ENCODE measurements around the gene KLHL14.
"Not testable (repeated sequence)": the region's sequence is repeated elsewhere in the genome, so short reads cannot be mapped to it uniquely, and the experiment has no call there.

KLHL14 gene

GRCh38 chr18:32772581-32773381, at the start of gene KLHL14:
TSS of gene KLHL14 (minus strand) at chr18:32773023. CDS start at chr18:32770591, 2,432 bp downstream.
- DNase-seq (ENCODE audit: low spot score) = peak; percentile 59

GRCh38 chr18:32822197-32822596, 49.4 kb upstream of the KLHL14 start:
- no peak for DNase-seq (ENCODE audit: low spot score)

- DNase-seq (ENCODE audit: low spot score) = peak; percentile 18
Observed at GRCh38 chr18:32815881-32816280, 43.1 kb upstream of the KLHL14 start.

GRCh38 chr18:32812342-32812741, 39.5 kb upstream of the KLHL14 start:
- no peak for DNase-seq (ENCODE audit: low spot score)

- no peak for DNase-seq (ENCODE audit: low spot score)
Observed at GRCh38 chr18:32810314-32810713, 37.5 kb upstream of the KLHL14 start.

- DNase-seq (ENCODE audit: low spot score) = no peak
Observed at GRCh38 chr18:32805354-32805753, 32.5 kb upstream of the KLHL14 start.

- peak; percentile 44 for DNase-seq (ENCODE audit: low spot score)
Observed at GRCh38 chr18:32804134-32804888, 31.5 kb upstream of the KLHL14 start.

- DNase-seq (ENCODE audit: low spot score) = peak; percentile 83
Observed at GRCh38 chr18:32803568-32803967, 30.7 kb upstream of the KLHL14 start.

- DNase-seq (ENCODE audit: low spot score) = peak; percentile 65
Observed at GRCh38 chr18:32802591-32803451, 30.0 kb upstream of the KLHL14 start.

GRCh38 chr18:32801228-32801627, 28.4 kb upstream of the KLHL14 start:
- peak; percentile 11 for DNase-seq (ENCODE audit: low spot score)

- no peak for DNase-seq (ENCODE audit: low spot score)
Observed at GRCh38 chr18:32798209-32798960, 25.6 kb upstream of the KLHL14 start.

- DNase-seq (ENCODE audit: low spot score) = not testable (repeated sequence)
Observed at GRCh38 chr18:32794667-32795066, 21.8 kb upstream of the KLHL14 start.

- DNase-seq (ENCODE audit: low spot score) = no peak
Observed at GRCh38 chr18:32779010-32779409, 6.2 kb upstream of the KLHL14 start.

GRCh38 chr18:32777049-32777448, 4.2 kb upstream of the KLHL14 start:
- DNase-seq (ENCODE audit: low spot score) = no peak

- DNase-seq (ENCODE audit: low spot score) = no peak
Observed at GRCh38 chr18:32776561-32776960, 3.7 kb upstream of the KLHL14 start.

GRCh38 chr18:32775628-32776027, 2.8 kb upstream of the KLHL14 start:
- no peak for DNase-seq (ENCODE audit: low spot score)

- peak; percentile 74 for DNase-seq (ENCODE audit: low spot score)
Observed at GRCh38 chr18:32773382-32773712, 524 bp upstream of the KLHL14 start.

GRCh38 chr18:32771871-32772580, 797 bp downstream of the KLHL14 start:
- DNase-seq (ENCODE audit: low spot score) = peak; percentile 43

GRCh38 chr18:32771169-32771751, 1.6 kb downstream of the KLHL14 start:
- DNase-seq (ENCODE audit: low spot score) = peak; percentile 46

- peak; percentile 57 for DNase-seq (ENCODE audit: low spot score)
Observed at GRCh38 chr18:32770666-32771168, 2.1 kb downstream of the KLHL14 start.

All from NAMALWA (cell line).